ENCODE data around the gene CYP3A5. TPM values are rescaled to one million over a fixed set of nuclear protein-coding genes. Genes with fewer than 3 reads are reported as not detected.
A peak's percentile ranks its signal among the peaks of the same experiment; 100 is the strongest.

The CYP3A5 gene
- total RNA-seq, 1 donor from 2014 or later = 0.07 TPM

DNA sequence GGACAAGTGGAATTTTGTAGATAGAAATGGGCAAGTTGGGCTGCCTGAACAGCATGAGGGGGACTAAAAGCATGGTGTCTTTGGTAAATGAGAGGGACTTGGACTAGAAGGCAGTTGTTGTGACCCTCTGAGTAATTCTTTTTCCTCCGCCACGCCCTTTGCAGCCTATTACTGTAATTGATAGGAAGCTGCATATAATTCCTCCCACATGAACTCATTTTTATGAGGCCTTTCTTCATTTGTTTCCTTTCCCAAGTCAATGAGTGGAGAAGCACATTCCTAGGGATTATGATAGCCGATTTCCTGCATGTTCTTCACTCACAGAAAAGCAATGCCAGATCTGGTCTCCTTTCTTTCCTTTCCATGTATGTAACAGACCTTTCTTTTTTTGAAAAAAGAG is 35.4 kb downstream of the CYP3A5 start:
- Histone ChIP-seq H4K20me1 (ENCODE audit: insufficient read depth, low read length) (no peaks in the 10 kb centered on the region), H2AFZ (ENCODE audit: low read depth, low read length) (no peak overlapping the region), H3K4me2 (ENCODE audit: low read length) (no peak overlapping the region), H3K9ac (ENCODE audit: low read length) (no peak overlapping the region), H3K27ac (ENCODE audit: low read depth, low read length) (no peak overlapping the region), H3K4me3 (ENCODE audit: insufficient read depth, low read depth, low read length) (no peak overlapping the region), H3K4me1 (ENCODE audit: insufficient read depth, low read length) (no peaks in the 10 kb centered on the region), H3K9me3 (ENCODE audit: insufficient read depth, low read depth, low read length) (no peaks in the 10 kb centered on the region), H3K36me3 (ENCODE audit: insufficient read depth, low read length) (no peaks in the 10 kb centered on the region), H3K79me2 (ENCODE audit: insufficient read depth, low read length) (no peaks in the 10 kb centered on the region), H3K27me3 (ENCODE audit: insufficient read depth, low read length) (no peaks in the 10 kb centered on the region)
- no peaks in the 10 kb centered on the region for H3K27me3 Mint-ChIP-seq (ENCODE audit: low read depth, unreplicated experiment)
- FAIRE-seq (no peak), DNase-seq (ENCODE audit: low read depth) (no peak)
- H3K9me3 Mint-ChIP-seq (ENCODE audit: unreplicated experiment) = peaks cover 2% of the 10 kb centered on the region
- no peak overlapping the region for H3K27ac Mint-ChIP-seq (ENCODE audit: unreplicated experiment)
- H3K4me1 Mint-ChIP-seq (ENCODE audit: low read depth, unreplicated experiment) = peaks cover 8% of the 10 kb centered on the region
- TF ChIP-seq, protein P1, sequence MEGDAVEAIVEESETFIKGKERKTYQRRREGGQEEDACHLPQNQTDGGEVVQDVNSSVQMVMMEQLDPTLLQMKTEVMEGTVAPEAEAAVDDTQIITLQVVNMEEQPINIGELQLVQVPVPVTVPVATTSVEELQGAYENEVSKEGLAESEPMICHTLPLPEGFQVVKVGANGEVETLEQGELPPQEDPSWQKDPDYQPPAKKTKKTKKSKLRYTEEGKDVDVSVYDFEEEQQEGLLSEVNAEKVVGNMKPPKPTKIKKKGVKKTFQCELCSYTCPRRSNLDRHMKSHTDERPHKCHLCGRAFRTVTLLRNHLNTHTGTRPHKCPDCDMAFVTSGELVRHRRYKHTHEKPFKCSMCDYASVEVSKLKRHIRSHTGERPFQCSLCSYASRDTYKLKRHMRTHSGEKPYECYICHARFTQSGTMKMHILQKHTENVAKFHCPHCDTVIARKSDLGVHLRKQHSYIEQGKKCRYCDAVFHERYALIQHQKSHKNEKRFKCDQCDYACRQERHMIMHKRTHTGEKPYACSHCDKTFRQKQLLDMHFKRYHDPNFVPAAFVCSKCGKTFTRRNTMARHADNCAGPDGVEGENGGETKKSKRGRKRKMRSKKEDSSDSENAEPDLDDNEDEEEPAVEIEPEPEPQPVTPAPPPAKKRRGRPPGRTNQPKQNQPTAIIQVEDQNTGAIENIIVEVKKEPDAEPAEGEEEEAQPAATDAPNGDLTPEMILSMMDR (IDR thresholded peaks at IDR 0.05; ENCODE audit: insufficient read depth, low read depth, low read length) = no peak
- TF ChIP-seq EZH2 (IDR thresholded peaks at IDR 0.05; ENCODE audit: insufficient read depth, low read length) = no peak
- H3K4me3 Mint-ChIP-seq (ENCODE audit: unreplicated experiment) = no peak overlapping the region
- peaks cover 16% of the 10 kb centered on the region for H3K36me3 Mint-ChIP-seq (ENCODE audit: low read depth, unreplicated experiment)

- Mint-ChIP-seq H3K36me3 (ENCODE audit: low read depth, unreplicated experiment) (peaks cover 16% of the 10 kb centered on the region), H3K4me1 (ENCODE audit: low read depth, unreplicated experiment) (peaks cover 5% of the 10 kb centered on the region), H3K9me3 (ENCODE audit: unreplicated experiment) (peaks cover 2% of the 10 kb centered on the region), H3K27ac (ENCODE audit: unreplicated experiment) (no peak overlapping the region), H3K27me3 (ENCODE audit: low read depth, unreplicated experiment) (no peaks in the 10 kb centered on the region), H3K4me3 (ENCODE audit: unreplicated experiment) (no peak overlapping the region)
- Histone ChIP-seq H3K27me3 (ENCODE audit: insufficient read depth, low read length) (no peaks in the 10 kb centered on the region), H3K9ac (ENCODE audit: low read length) (no peak overlapping the region), H4K20me1 (ENCODE audit: insufficient read depth, low read length) (no peaks in the 10 kb centered on the region), H3K27ac (ENCODE audit: low read depth, low read length) (no peak overlapping the region), H3K4me1 (ENCODE audit: insufficient read depth, low read length) (no peaks in the 10 kb centered on the region), H3K9me3 (ENCODE audit: insufficient read depth, low read depth, low read length) (no peaks in the 10 kb centered on the region), H2AFZ (ENCODE audit: low read depth, low read length) (no peak overlapping the region), H3K4me3 (ENCODE audit: insufficient read depth, low read depth, low read length) (no peak overlapping the region), H3K4me2 (ENCODE audit: low read length) (no peak overlapping the region), H3K36me3 (ENCODE audit: insufficient read depth, low read length) (no peaks in the 10 kb centered on the region), H3K79me2 (ENCODE audit: insufficient read depth, low read length) (no peaks in the 10 kb centered on the region)
- DNase-seq (ENCODE audit: low read depth) = no peak
- no peak for FAIRE-seq
- TF ChIP-seq, protein P1 (IDR thresholded peaks at IDR 0.05; ENCODE audit: insufficient read depth, low read depth, low read length) = no peak
- no peak for TF ChIP-seq EZH2 (IDR thresholded peaks at IDR 0.05; ENCODE audit: insufficient read depth, low read length)
These were observed 36.3 kb downstream of the CYP3A5 start for GRCh38 chr7:99643464-99643863.

DNA sequence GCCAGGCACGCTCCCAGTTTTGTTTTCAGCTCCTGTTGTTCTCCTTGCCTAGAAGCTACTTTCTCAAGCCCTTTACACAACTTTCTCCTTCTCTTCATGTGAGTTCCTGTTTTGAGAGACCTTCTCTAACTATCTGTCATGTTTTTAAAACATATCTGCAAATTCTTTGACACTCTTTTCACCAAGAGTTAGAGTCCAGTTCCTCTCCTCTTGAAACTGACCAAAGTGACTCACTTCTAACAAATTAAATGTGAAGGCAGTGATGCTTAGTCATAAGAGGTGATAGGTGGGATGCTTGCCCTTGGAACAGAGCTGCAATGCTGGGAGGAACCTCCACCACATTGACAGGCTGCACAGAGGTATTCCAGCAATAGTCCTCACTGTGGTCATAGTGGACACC is 37.8 kb downstream of the CYP3A5 start:
- H3K4me1 Mint-ChIP-seq (ENCODE audit: low read depth, unreplicated experiment) = peaks cover 5% of the 10 kb centered on the region
- H4K20me1 ChIP-seq (ENCODE audit: insufficient read depth, low read length) = no peaks in the 10 kb centered on the region
- H3K4me2 ChIP-seq (ENCODE audit: low read length) = no peak overlapping the region
- H3K9me3 Mint-ChIP-seq (ENCODE audit: unreplicated experiment) = peaks cover 2% of the 10 kb centered on the region
- H3K27ac Mint-ChIP-seq (ENCODE audit: unreplicated experiment) = no peak overlapping the region
- no peaks in the 10 kb centered on the region for H3K4me1 ChIP-seq (ENCODE audit: insufficient read depth, low read length)
- DNase-seq (ENCODE audit: low read depth) (peak; percentile 18), FAIRE-seq (no peak)
- no peaks in the 10 kb centered on the region for H3K79me2 ChIP-seq (ENCODE audit: insufficient read depth, low read length)
- TF ChIP-seq EZH2 (IDR thresholded peaks at IDR 0.05; ENCODE audit: insufficient read depth, low read length) = no peak
- TF ChIP-seq, protein P1 (IDR thresholded peaks at IDR 0.05; ENCODE audit: insufficient read depth, low read depth, low read length) = no peak
- no peaks in the 10 kb centered on the region for H3K27me3 Mint-ChIP-seq (ENCODE audit: low read depth, unreplicated experiment)
- H3K4me3 ChIP-seq (ENCODE audit: insufficient read depth, low read depth, low read length) = no peak overlapping the region
- no peaks in the 10 kb centered on the region for H3K27me3 ChIP-seq (ENCODE audit: insufficient read depth, low read length)
- no peak overlapping the region for H3K9ac ChIP-seq (ENCODE audit: low read length)
- H3K4me3 Mint-ChIP-seq (ENCODE audit: unreplicated experiment) = no peak overlapping the region
- no peaks in the 10 kb centered on the region for H3K36me3 ChIP-seq (ENCODE audit: insufficient read depth, low read length)
- H3K9me3 ChIP-seq (ENCODE audit: insufficient read depth, low read depth, low read length) = no peaks in the 10 kb centered on the region
- H2AFZ ChIP-seq (ENCODE audit: low read depth, low read length) = no peak overlapping the region
- no peak overlapping the region for H3K27ac ChIP-seq (ENCODE audit: low read depth, low read length)
- peaks cover 19% of the 10 kb centered on the region for H3K36me3 Mint-ChIP-seq (ENCODE audit: low read depth, unreplicated experiment)
